ENCODE data around the gene TENT4A.

- no peak for TF ChIP-seq CTCF (IDR thresholded peaks at IDR 0.05 in 2 of 3, conservative IDR thresholded peaks at IDR 0.05 in 1 of 3; ENCODE audit: control insufficient read depth in 2 of 3, extremely low read depth in 1 of 3, insufficient read depth in 1 of 3, low read depth in 3 of 3, low read length in 3 of 3)
- no peak; the same call in 1 of the 2 replicates for TF ChIP-seq POLR2A (IDR thresholded peaks at IDR 0.05; ENCODE audit: low read depth, low read length)
Measured at GRCh38 chr5:6754766-6755165, 41.5 kb downstream of the TENT4A start.
